Nephron progenitor cell (in vitro differentiated cells): ENCODE data around the gene ZNF512.
"Not testable (repeated sequence)": the region's sequence is repeated elsewhere in the genome, so short reads cannot be mapped to it uniquely, and the experiment has no call there.

Experiments used
- DNase-seq: peaks from one replicate; pipeline ENCODE4 v3.0.0; 2021
- H3K27ac Mint-ChIP-seq: 2 replicates; pipeline ENCODE4 v1.8.0; 2021; ENCODE audit warnings: mild to moderate bottlenecking, moderate library complexity, mixed read lengths
- H3K27me3 Mint-ChIP-seq: 2 replicates; pipeline ENCODE4 v1.8.0; 2021; ENCODE audit warnings: mild to moderate bottlenecking, low read depth, mixed read lengths; ENCODE audit not compliant: poor library complexity
- H3K36me3 Mint-ChIP-seq: 2 replicates; pipeline ENCODE4 v1.8.0; 2021; ENCODE audit warnings: low read depth, mixed read lengths
- H3K4me1 Mint-ChIP-seq: 2 replicates; pipeline ENCODE4 v1.8.0; 2021; ENCODE audit warnings: mixed read lengths
- H3K4me3 Mint-ChIP-seq: 2 replicates; pipeline ENCODE4 v1.8.0; 2021; ENCODE audit warnings: mild to moderate bottlenecking, moderate library complexity, mixed read lengths
- H3K9me3 Mint-ChIP-seq: 2 replicates; pipeline ENCODE4 v1.8.0; 2021; ENCODE audit warnings: mild to moderate bottlenecking, moderate library complexity, mixed read lengths
- TF ChIP-seq, protein P1 (sequence below): fragments of 200-600 bp; sonication (generic); IDR thresholded peaks from 2 replicates; pipeline ENCODE4 v1.5.0; 2021; ENCODE audit warnings: antibody characterized with exemption

The ZNF512 gene

DNA sequence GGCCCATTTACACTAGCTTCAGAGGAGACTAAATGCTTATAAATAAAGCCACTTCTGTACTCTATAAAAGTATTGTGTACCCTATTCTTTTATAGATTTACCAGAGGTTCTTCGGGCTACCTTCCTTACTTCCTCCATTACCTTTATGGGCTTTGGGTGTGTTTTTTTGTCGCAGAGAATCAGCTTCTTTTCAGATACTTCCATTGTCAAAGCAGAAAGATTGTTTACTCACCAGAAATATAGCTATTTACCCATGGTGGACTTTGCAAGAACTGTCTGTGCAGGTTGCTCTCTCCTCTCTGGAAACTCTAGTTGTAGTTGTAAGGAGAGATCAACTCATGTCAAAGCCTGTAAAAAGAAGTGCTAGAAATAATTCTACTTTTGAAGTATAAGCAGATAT lies 31.1 kb downstream of the ZNF512 start:
- Mint-ChIP-seq H3K27me3 (no peaks in the 10 kb centered on the region), H3K27ac (no peak overlapping the region), H3K9me3 (no peaks in the 10 kb centered on the region), H3K4me3 (no peak overlapping the region), H3K36me3 (peaks cover 61% of the 10 kb centered on the region), H3K4me1 (no peaks in the 10 kb centered on the region)
- TF ChIP-seq, protein P1, sequence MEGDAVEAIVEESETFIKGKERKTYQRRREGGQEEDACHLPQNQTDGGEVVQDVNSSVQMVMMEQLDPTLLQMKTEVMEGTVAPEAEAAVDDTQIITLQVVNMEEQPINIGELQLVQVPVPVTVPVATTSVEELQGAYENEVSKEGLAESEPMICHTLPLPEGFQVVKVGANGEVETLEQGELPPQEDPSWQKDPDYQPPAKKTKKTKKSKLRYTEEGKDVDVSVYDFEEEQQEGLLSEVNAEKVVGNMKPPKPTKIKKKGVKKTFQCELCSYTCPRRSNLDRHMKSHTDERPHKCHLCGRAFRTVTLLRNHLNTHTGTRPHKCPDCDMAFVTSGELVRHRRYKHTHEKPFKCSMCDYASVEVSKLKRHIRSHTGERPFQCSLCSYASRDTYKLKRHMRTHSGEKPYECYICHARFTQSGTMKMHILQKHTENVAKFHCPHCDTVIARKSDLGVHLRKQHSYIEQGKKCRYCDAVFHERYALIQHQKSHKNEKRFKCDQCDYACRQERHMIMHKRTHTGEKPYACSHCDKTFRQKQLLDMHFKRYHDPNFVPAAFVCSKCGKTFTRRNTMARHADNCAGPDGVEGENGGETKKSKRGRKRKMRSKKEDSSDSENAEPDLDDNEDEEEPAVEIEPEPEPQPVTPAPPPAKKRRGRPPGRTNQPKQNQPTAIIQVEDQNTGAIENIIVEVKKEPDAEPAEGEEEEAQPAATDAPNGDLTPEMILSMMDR, result no peak
- no peak for DNase-seq

DNA sequence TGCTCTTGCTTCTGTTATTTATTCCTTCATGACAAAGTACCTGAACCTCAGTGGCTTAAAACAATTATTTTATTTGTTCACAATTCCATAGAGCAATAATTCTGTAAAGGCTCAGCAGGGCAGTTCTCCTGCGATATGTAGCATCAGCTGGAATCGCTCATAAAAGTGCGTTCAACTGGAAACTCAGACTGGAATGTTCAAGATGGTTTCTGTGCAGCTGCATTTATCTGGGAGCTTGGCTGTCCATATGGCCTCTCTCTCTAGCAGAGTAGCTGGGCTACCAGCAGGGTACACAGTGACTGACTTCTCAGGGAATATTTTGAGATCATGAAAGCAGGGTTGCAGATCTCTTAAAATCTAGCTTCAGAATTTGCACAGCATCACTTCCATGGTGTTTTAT lies 32.5 kb downstream of the ZNF512 start:
- DNase-seq, result no peak
- Mint-ChIP-seq H3K36me3 (peaks cover 67% of the 10 kb centered on the region), H3K9me3 (no peaks in the 10 kb centered on the region), H3K27ac (no peak overlapping the region), H3K4me1 (no peaks in the 10 kb centered on the region), H3K4me3 (no peak overlapping the region), H3K27me3 (no peaks in the 10 kb centered on the region)
- TF ChIP-seq, protein P1, result no peak

DNA sequence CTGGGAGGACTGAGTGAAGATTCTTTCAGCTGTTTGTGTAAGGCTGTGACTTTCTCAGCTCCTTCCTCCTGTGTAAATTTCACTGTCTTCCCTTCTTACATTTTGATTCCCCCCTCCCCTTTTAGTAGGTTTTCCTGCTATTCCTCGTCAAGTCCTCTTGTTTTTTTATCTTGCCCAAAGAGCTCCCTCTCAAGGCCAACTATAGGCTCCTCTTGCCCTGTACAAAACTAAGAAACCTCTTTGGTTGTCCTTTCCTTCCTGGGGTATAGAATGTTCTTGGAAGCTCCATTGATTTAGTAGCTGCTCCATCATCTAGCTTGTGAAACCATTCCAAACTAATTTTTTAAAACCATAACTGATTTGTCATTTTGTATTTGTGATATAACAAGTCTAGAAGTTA lies 38.7 kb downstream of the ZNF512 start:
- TF ChIP-seq, protein P1, result no peak
- H3K27ac Mint-ChIP-seq, result peak overlapping the region; percentile 1
- H3K27me3 Mint-ChIP-seq, result no peaks in the 10 kb centered on the region
- DNase-seq, result no peak
- no peaks in the 10 kb centered on the region for H3K4me1 Mint-ChIP-seq
- no peak overlapping the region for H3K4me3 Mint-ChIP-seq
- H3K36me3 Mint-ChIP-seq, result peaks cover 53% of the 10 kb centered on the region
- H3K9me3 Mint-ChIP-seq, result no peaks in the 10 kb centered on the region

DNA sequence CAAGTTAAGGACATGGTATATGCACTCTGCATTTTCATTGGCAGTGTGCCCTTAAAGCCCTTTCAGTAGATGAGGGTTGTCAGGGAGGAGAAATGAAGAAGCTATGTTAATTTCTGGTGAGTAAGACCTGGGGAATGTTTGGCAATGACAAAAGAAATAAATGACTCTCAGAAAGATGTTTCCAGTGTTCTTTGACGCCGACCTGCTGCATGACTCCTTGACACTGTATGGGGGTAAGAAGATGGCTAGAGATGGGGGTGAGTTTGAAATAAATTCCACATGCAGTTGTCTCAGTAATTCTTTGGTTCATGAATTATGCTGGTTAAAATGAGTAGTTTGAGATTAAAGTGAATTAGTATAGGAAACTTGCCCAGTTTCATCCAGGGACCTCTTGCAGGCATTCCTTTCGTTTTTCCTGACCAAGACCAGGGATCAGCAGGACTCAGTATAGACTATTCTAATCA lies 40.1 kb downstream of the ZNF512 start:
- Mint-ChIP-seq H3K27ac (no peak overlapping the region), H3K4me1 (no peaks in the 10 kb centered on the region), H3K4me3 (no peak overlapping the region), H3K27me3 (no peaks in the 10 kb centered on the region), H3K36me3 (peaks cover 42% of the 10 kb centered on the region), H3K9me3 (no peaks in the 10 kb centered on the region)
- DNase-seq, result no peak
- TF ChIP-seq, protein P1, result no peak

DNA sequence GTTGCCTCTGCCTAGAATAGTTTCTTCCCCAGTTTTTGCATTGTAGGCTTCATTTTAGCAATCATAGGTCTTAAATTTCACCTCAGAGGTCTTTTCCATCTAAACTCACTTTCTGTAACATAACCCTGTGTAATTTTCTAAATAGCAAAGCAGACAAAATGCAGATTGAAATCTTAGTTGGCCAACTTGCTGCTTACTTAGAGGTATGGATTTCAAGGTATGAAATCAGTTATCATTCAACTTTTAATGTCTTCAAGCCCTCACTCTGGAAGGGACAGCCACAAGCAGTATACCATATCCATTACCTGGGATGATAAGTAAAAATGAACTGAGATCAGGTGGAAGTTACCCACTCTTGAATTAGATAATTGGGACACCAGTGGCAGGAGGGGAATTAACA lies 42.1 kb downstream of the ZNF512 start:
- H3K4me1 Mint-ChIP-seq, result no peaks in the 10 kb centered on the region
- H3K27me3 Mint-ChIP-seq, result no peaks in the 10 kb centered on the region
- peaks cover 32% of the 10 kb centered on the region for H3K36me3 Mint-ChIP-seq
- DNase-seq, result no peak
- H3K4me3 Mint-ChIP-seq, result no peak overlapping the region
- H3K9me3 Mint-ChIP-seq, result no peaks in the 10 kb centered on the region
- no peak overlapping the region for H3K27ac Mint-ChIP-seq
- TF ChIP-seq, protein P1, result no peak

DNA sequence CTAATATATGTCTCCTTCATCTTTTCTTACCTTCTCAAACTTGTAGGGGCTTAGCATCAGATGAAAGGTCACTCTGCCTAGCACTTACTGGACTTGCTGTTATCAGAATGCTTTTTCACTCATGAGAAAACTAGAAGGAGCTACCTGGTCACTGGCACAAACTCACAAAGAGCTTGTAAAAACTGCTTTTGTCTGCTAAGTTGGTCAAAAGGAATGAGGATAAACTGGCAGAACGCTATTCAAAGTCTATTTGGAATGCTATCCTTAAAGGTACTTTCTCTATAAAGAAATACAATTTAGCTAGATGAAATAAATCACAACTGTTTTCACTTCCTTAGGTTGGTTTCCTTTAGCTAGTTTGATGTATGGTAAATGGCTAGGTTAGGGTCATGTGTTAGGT lies 43.5 kb downstream of the ZNF512 start:
- peaks cover 10% of the 10 kb centered on the region for H3K4me1 Mint-ChIP-seq
- not testable (repeated sequence) for H3K9me3 Mint-ChIP-seq, H3K27me3 Mint-ChIP-seq, DNase-seq, H3K27ac Mint-ChIP-seq, H3K4me3 Mint-ChIP-seq
- H3K36me3 Mint-ChIP-seq, result peaks cover 28% of the 10 kb centered on the region

DNA sequence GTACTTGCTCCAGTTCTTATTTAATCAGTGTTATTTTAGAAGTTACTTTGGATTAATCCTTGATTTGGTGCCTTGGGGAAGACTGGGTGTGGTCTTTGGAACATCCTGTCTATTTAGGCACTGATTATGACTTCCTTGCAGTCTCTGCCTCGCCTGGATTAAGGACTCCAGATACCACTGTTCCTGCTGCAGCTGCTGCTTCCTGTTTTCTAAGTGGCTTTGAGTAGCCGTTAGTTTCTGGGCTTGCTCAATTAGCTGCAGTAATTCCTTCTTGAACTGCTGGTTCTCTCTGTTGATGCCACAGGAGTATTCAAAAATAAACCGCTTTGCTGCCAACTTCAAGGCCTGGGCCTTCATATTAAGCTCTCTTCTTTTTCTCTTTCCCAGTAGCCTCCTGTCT lies 44.1 kb downstream of the ZNF512 start:
- H3K4me3 Mint-ChIP-seq, DNase-seq, H3K27ac Mint-ChIP-seq, H3K9me3 Mint-ChIP-seq, H3K27me3 Mint-ChIP-seq: not testable (repeated sequence)
- Mint-ChIP-seq H3K4me1 (peaks cover 10% of the 10 kb centered on the region), H3K36me3 (peaks cover 27% of the 10 kb centered on the region)
